Adrenal gland (tissue), 12 donors: ENCODE results near the gene HPS4. TPM values are rescaled to one million over a fixed set of nuclear protein-coding genes. Genes with fewer than 3 reads are reported as not detected.

ENCODE experiments used
- DNase-seq, 7 donors: peaks; one replicate each; pipeline ENCODE4 v3.0.0-alpha.2; 2019 to 2020
- H3K27ac ChIP-seq, 5 donors: fragments of 200-600 bp; sonication (generic) in 4 of 5; 1 replicate in 3 of 5; 2 replicates in 2 of 5; pipeline versions ENCODE4 v1.5.1 to v1.8.0; 2016 to 2020; ENCODE audit warnings: mild to moderate bottlenecking in 1 of 5
- H3K27me3 ChIP-seq: fragments of 200-600 bp; 2 replicates; pipeline ENCODE4 v1.8.0; 2021
- H3K36me3 ChIP-seq, 2 donors: fragments of 200-600 bp; replicated peaks in 1 of 2; 1 replicate in 1 of 2; 2 replicates in 1 of 2; pipeline versions ENCODE4 v1.5.1 to v1.8.0; 2018 to 2022
- H3K4me1 ChIP-seq, 2 donors: fragments of 200-600 bp; replicated peaks in 1 of 2; 1 replicate in 1 of 2; 2 replicates in 1 of 2; pipeline versions ENCODE4 v1.5.1 to v1.8.0; 2018 to 2021
- H3K4me3 ChIP-seq, 4 donors: fragments of 200-600 bp; sonication (generic) in 3 of 4; one replicate each; pipeline ENCODE4 v1.5.1; 2016 to 2018
- H3K9me3 ChIP-seq, 3 donors: fragments of 200-600 bp; sonication (generic) in 1 of 3; replicated peaks in 1 of 3; 1 replicate in 2 of 3; 2 replicates in 1 of 3; pipeline versions ENCODE4 v1.5.1 to v1.8.0; 2016 to 2021
- POLR2A ChIP-seq, 2 donors: fragments of 450-650 bp; IDR thresholded peaks; one replicate each; pipeline ENCODE4 v1.6.1; 2017; ENCODE audit warnings: antibody characterized with exemption in 2 of 2, mild to moderate bottlenecking in 2 of 2, moderate library complexity in 1 of 2
- WGBS, 4 donors: extraction: QIAGEN DNeasy Blood & Tissue Kit in 2 of 4; methylation state at CpG; one replicate each; pipeline versions ENCODE4 v1.1.5 to v1.1.7; 2013 to 2017; 5-methylcytosine and 5-hydroxymethylcytosine counted together
- intact Hi-C, 2 donors: fragments of 100-400 bp; cut with DNase I; formaldehyde crosslinking; loops; one replicate each; pipeline versions ENCODE4 v1.14.1 to v1.15.0; 2022 to 2023
- polyA plus RNA-seq, 3 donors: library from polyadenylated mRNA; stranded (reverse); fragments of 200-250 nt in 2 of 3; fragments of 350-450 nt in 1 of 3; fragmentation: Illumina TruSeq in 1 of 3; extraction: RNeasy Lipid Tissue Mini Kit (QIAGEN cat#74804) in 1 of 3; gene quantifications; one replicate each; pipeline ENCODE4 v1.2.3, GENCODE V29; 2013 to 2014
- total RNA-seq, 9 donors: library from RNA; depleted of rRNA in 4 of 9; stranded (reverse); fragments of >200 nt in 4 of 9; fragments of 120-200 nt in 1 of 9; fragmentation: NEBNext Ultra II Directional in 1 of 9; extraction: Animal tissue kit (Norgen Biotek cat#: 25700) in 1 of 9; gene quantifications; one replicate each; pipeline versions ENCODE4 v1.1.0 to v1.2.4, GENCODE V29; 2013 to 2023
- TF ChIP-seq, protein P1 (sequence below), 6 experiments: fragments of 450-650 bp in 4 of 6; fragments of 200-600 bp in 2 of 6; sonication (generic) in 1 of 6; IDR thresholded peaks; 1 replicate in 5 of 6; 2 replicates in 1 of 6; pipeline versions ENCODE4 v1.5.1 to v1.8.0; 2016 to 2021; ENCODE audit warnings: antibody characterized with exemption in 6 of 6, mild to moderate bottlenecking in 2 of 6, moderate library complexity in 1 of 6
- donor health status: healthy with polysubstance abuse.
- donor health status: Bipolar disorder and iron deficiency.
- donor health status: DM: yes; HTN: yes; CAD: no.
- donor health status: DM: no; HTN: no; CAD: no.
- donor health status: DM: no; HTN: no; CAD: no.
- donor health status: DM: yes; HTN: yes; CAD: no.

The HPS4 gene
- total and polyA plus RNA-seq, 12 donors: 19.9 to 38.6 (median 31.9) TPM

DNA sequence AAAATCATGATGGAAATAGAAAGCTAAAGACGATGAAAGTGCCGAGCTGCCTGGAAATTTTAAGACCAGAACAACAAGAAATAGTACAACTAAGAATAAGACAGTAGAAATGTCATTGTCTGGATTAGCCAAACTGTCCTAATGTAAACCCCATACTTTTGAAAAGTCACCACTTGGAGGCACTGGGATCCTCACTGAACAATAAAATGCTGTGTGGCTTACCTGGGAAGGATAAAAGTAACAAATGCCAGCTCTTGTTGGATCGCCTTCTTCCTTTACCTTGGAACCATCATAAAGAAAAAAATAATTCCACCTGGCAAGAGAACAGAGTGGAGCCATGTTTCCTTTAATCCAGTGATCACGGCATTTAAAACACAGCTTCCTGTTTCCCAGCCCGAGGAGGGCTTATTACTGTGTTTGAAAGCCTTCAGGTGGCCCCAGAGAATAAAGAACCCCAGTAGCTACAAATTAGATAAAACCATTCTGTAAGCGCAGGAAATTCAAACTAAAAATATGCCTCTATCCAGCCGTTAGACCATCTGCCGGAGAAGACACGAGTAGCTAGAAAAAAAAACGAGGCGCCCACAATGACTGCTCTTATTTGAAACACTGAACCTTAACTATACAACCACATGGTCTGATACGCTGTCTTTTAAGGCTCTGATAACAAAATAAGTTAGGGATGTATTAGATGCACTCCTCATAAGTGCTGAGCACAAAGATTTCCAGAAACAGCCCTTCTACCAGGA, 4.4 kb downstream of the HPS4 start:
- no peaks in the 10 kb centered on the region for H3K9me3 ChIP-seq
- H3K27ac ChIP-seq: peak overlapping the region in 1 of 5 donors; percentile 40
- intact Hi-C loops: no loop called here
- H3K4me1 ChIP-seq: peaks cover 7 to 39% of the 10 kb centered on the region in 2 donors
- no peaks in the 10 kb centered on the region for H3K27me3 ChIP-seq
- TF ChIP-seq, protein P1, sequence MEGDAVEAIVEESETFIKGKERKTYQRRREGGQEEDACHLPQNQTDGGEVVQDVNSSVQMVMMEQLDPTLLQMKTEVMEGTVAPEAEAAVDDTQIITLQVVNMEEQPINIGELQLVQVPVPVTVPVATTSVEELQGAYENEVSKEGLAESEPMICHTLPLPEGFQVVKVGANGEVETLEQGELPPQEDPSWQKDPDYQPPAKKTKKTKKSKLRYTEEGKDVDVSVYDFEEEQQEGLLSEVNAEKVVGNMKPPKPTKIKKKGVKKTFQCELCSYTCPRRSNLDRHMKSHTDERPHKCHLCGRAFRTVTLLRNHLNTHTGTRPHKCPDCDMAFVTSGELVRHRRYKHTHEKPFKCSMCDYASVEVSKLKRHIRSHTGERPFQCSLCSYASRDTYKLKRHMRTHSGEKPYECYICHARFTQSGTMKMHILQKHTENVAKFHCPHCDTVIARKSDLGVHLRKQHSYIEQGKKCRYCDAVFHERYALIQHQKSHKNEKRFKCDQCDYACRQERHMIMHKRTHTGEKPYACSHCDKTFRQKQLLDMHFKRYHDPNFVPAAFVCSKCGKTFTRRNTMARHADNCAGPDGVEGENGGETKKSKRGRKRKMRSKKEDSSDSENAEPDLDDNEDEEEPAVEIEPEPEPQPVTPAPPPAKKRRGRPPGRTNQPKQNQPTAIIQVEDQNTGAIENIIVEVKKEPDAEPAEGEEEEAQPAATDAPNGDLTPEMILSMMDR (IDR thresholded peaks at IDR 0.05): no peak
- no peak for TF ChIP-seq POLR2A (IDR thresholded peaks at IDR 0.05)
- DNase-seq: peak in 1 of 7 donors; percentile 14
- H3K36me3 ChIP-seq: peaks cover 0 to 34% of the 10 kb centered on the region in 2 donors
- H3K4me3 ChIP-seq: peak overlapping the region in 1 of 4 donors; percentile 23
- WGBS, 4 donors: 58 to 62% (median 60%) methylated on average over 12 of the region's 12 CpGs

DNA sequence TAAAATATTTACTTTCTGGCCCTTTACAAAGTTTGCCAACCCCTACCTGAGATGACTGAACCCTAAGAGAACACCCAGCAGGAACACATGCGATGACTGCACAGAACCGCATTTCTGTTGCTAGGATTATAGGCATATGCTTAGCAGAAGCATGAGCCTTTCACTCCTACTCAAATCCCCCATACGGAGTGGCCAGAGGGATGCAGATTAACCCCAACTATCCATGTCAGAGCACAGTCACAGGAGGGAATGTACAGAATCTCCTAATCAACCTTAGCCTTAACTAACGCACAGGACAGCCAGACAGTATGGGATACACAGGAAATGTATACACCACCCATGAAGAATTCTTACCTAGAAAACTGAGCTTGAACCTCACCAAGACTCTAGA, 6.2 kb downstream of the HPS4 start:
- no peaks in the 10 kb centered on the region for H3K9me3 ChIP-seq
- no peak for DNase-seq
- H3K27me3 ChIP-seq: no peaks in the 10 kb centered on the region
- H3K4me3 ChIP-seq: no peak overlapping the region
- peaks cover 0 to 47% of the 10 kb centered on the region in 2 donors for H3K36me3 ChIP-seq
- 41 to 47% (median 43%) methylated on average over 4 of the region's 4 CpGs for WGBS, 4 donors
- H3K4me1 ChIP-seq: peaks cover 0 to 30% of the 10 kb centered on the region in 2 donors
- TF ChIP-seq, protein P1 (IDR thresholded peaks at IDR 0.05): no peak
- no peak for TF ChIP-seq POLR2A (IDR thresholded peaks at IDR 0.05)
- H3K27ac ChIP-seq: no peak overlapping the region
- intact Hi-C loops: no loop called here

DNA sequence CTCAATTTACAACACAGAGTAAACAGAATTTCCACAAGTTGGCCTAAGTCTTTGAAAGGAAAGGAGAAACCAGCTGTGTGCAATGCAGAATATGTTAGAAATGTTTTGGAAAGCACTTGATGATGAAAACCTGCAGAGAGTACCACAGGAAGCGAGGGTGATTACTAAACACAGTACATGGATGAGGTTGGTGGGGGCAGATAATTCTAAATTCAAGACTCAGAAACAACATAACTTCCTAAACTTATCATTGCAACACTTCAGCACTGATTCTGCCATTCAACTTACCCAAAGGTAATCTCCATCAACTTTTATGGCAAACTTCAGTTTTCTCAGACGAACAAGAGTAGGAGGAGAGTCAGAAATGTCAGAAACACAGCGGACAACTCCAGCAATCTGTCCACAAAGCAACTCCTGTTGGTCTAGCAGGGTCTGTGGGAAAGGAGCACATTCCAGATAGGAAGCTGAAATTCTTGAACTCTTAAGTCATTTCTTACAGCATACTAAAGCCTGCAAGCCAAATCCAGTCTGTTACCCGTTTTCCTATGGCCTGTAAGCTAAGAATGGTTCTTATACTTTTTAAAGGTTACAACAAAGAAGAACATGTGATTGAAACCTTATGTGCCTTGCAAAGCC, 6.8 kb downstream of the HPS4 start:
- TF ChIP-seq POLR2A (IDR thresholded peaks at IDR 0.05): no peak
- TF ChIP-seq, protein P1 (IDR thresholded peaks at IDR 0.05): no peak
- Histone ChIP-seq H3K27me3 (no peaks in the 10 kb centered on the region), H3K27ac (no peak overlapping the region), H3K4me3 (no peak overlapping the region), H3K9me3 (no peaks in the 10 kb centered on the region), H3K4me1 (peaks cover 0 to 24% of the 10 kb centered on the region in 2 donors), H3K36me3 (peaks cover 0 to 52% of the 10 kb centered on the region in 2 donors)
- intact Hi-C loops: no loop called here
- 82 to 88% (median 86%) methylated on average over 4 of the region's 4 CpGs for WGBS, 4 donors
- DNase-seq: no peak

DNA sequence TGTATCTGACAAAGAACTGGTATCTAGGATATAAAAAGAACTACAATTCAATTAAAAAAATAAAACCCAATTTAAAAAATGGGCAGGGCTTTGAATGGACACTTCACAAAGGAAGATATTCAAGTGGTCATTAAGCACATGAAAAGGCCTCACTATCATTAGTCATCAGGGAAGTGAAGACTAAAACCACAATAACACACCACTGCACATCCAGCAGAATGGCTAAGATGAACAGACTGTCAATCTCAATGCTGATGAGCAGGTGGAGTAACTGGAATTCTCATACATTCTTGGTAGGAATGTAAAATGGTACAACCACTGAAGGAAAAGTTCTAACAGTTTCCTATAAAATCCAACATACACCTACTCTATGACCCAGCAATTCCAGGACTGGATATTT, 8.9 kb downstream of the HPS4 start:
- Histone ChIP-seq H3K27me3 (no peaks in the 10 kb centered on the region), H3K4me3 (no peak overlapping the region)
- no peak for DNase-seq

More for the DNA sequence above, 8.9 kb downstream of the HPS4 start:
- Histone ChIP-seq H3K4me1 (peaks cover 0 to 3% of the 10 kb centered on the region in 2 donors), H3K27ac (no peak overlapping the region), H3K9me3 (no peaks in the 10 kb centered on the region), H3K36me3 (peaks cover 0 to 74% of the 10 kb centered on the region in 2 donors)
- intact Hi-C loops: no loop called here
- TF ChIP-seq, protein P1 (IDR thresholded peaks at IDR 0.05): no peak
- no peak for TF ChIP-seq POLR2A (IDR thresholded peaks at IDR 0.05)
